Measurements from ENCODE around the gene NUMA1. TPM values are rescaled to one million over a fixed set of nuclear protein-coding genes. Genes with fewer than 3 reads are reported as not detected.

Gene NUMA1
- total and polyA plus RNA-seq, 4 donors: 79.9 to 277 (median 164) TPM

GRCh38 chr11:71979094-71979493, 101.2 kb downstream of the NUMA1 start:
- Histone ChIP-seq H3K9me3 (ENCODE audit: control insufficient read depth in 4 of 4, insufficient read depth in 3 of 4, low read length in 3 of 4) (no peaks in the 10 kb centered on the region), H3K27me3 (ENCODE audit: control insufficient read depth in 3 of 3, insufficient read depth in 3 of 3, low read length in 2 of 3) (no peaks in the 10 kb centered on the region), H3K4me3 (no peak overlapping the region), H3K4me1 (ENCODE audit: control insufficient read depth in 5 of 5, insufficient read depth in 5 of 5, low read length in 5 of 5) (peaks cover 0 to 6% (median 0%) of the 10 kb centered on the region in 5 donors), H3K27ac (ENCODE audit: low read depth in 1 of 2, low read length in 1 of 2) (no peak overlapping the region), H3K9ac (ENCODE audit: insufficient read depth in 1 of 2, low read length in 2 of 2) (no peak overlapping the region), H3K36me3 (ENCODE audit: control insufficient read depth in 4 of 4, insufficient read depth in 4 of 4, low read length in 4 of 4) (peaks cover 0 to 6% (median 2%) of the 10 kb centered on the region in 4 donors)
- TF ChIP-seq, protein P1, sequence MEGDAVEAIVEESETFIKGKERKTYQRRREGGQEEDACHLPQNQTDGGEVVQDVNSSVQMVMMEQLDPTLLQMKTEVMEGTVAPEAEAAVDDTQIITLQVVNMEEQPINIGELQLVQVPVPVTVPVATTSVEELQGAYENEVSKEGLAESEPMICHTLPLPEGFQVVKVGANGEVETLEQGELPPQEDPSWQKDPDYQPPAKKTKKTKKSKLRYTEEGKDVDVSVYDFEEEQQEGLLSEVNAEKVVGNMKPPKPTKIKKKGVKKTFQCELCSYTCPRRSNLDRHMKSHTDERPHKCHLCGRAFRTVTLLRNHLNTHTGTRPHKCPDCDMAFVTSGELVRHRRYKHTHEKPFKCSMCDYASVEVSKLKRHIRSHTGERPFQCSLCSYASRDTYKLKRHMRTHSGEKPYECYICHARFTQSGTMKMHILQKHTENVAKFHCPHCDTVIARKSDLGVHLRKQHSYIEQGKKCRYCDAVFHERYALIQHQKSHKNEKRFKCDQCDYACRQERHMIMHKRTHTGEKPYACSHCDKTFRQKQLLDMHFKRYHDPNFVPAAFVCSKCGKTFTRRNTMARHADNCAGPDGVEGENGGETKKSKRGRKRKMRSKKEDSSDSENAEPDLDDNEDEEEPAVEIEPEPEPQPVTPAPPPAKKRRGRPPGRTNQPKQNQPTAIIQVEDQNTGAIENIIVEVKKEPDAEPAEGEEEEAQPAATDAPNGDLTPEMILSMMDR (IDR thresholded peaks at IDR 0.05; ENCODE audit: control extremely low read depth, extremely low read depth): no peak
- 96% methylated on average over 4 of the region's 4 CpGs for WGBS, 2 donors
- ATAC-seq (ENCODE audit: insufficient read depth, low FRiP score) (no peak), DNase-seq (no peak)

DNA sequence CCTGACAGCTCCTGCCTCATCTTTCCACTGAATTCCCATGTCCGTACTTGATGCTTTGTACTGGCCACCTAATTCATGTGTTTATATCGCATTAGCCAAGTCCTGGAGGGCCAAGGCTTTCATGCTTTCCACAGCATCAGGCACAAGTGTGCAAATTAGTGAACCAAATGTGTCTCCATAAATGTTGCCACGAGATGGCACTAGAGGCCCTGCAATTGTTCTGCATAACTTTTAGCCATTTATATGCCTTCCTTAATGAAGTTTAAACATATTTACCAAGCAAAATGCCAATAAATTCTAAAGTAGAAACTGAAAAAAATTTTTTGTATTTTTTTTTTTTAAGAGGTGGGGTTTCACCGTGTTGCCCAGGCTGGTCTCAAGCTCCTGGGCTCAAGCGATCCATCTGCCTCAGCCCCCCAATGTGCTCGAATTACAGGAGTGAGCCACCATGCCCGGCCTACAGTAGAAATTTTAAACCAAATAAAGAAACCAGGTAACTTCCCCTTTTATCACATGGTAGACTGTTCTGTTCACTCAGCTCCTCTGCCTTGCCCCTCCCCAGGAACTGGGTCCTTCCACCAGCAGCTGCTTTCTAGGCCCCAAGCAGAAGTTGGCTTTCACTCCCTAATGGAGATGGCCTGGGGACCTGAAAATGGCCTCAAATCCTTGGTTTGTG, 102.5 kb downstream of the NUMA1 start:
- Histone ChIP-seq H3K4me1 (ENCODE audit: control insufficient read depth in 5 of 5, insufficient read depth in 5 of 5, low read length in 5 of 5) (peaks cover 0 to 6% (median 0%) of the 10 kb centered on the region in 5 donors), H3K9me3 (ENCODE audit: control insufficient read depth in 4 of 4, insufficient read depth in 3 of 4, low read length in 3 of 4) (no peaks in the 10 kb centered on the region), H3K27ac (ENCODE audit: low read depth in 1 of 2, low read length in 1 of 2) (no peak overlapping the region), H3K9ac (ENCODE audit: insufficient read depth in 1 of 2, low read length in 2 of 2) (no peak overlapping the region), H3K27me3 (ENCODE audit: control insufficient read depth in 3 of 3, insufficient read depth in 3 of 3, low read length in 2 of 3) (no peaks in the 10 kb centered on the region), H3K4me3 (no peak overlapping the region), H3K36me3 (ENCODE audit: control insufficient read depth in 4 of 4, insufficient read depth in 4 of 4, low read length in 4 of 4) (peaks cover 0 to 3% (median 2%) of the 10 kb centered on the region in 4 donors)
- DNase-seq: peak; percentile 33 to 69 (median 65)
- WGBS, 2 donors: 50 to 54% methylated on average over 7 of the region's 7 CpGs
- ATAC-seq (ENCODE audit: insufficient read depth, low FRiP score): no peak
- TF ChIP-seq, protein P1 (IDR thresholded peaks at IDR 0.05; ENCODE audit: control extremely low read depth, extremely low read depth): peak; percentile 65

GRCh38 chr11:71977090-71977489, 103.3 kb downstream of the NUMA1 start:
- DNase-seq: no peak
- peaks cover 0 to 3% (median 1%) of the 10 kb centered on the region in 4 donors for H3K36me3 ChIP-seq (ENCODE audit: control insufficient read depth in 4 of 4, insufficient read depth in 4 of 4, low read length in 4 of 4)
- TF ChIP-seq, protein P1 (IDR thresholded peaks at IDR 0.05; ENCODE audit: control extremely low read depth, extremely low read depth): no peak
- H3K9me3 ChIP-seq (ENCODE audit: control insufficient read depth in 4 of 4, insufficient read depth in 3 of 4, low read length in 3 of 4): no peaks in the 10 kb centered on the region
- no peak for ATAC-seq (ENCODE audit: insufficient read depth, low FRiP score)
- H3K27me3 ChIP-seq (ENCODE audit: control insufficient read depth in 3 of 3, insufficient read depth in 3 of 3, low read length in 2 of 3): no peaks in the 10 kb centered on the region
- no peak overlapping the region for H3K9ac ChIP-seq (ENCODE audit: insufficient read depth in 1 of 2, low read length in 2 of 2)
- peaks cover 0 to 6% (median 0%) of the 10 kb centered on the region in 5 donors for H3K4me1 ChIP-seq (ENCODE audit: control insufficient read depth in 5 of 5, insufficient read depth in 5 of 5, low read length in 5 of 5)
- no peak overlapping the region for H3K4me3 ChIP-seq
- WGBS, 2 donors: 74 to 77% methylated on average over 1 of the region's 1 CpG
- no peak overlapping the region for H3K27ac ChIP-seq (ENCODE audit: low read depth in 1 of 2, low read length in 1 of 2)
